WTC11 (cell line): ENCODE measurements around the gene CTSE.

Source experiments
- FOXJ3 ChIP-seq: sonication (generic); formaldehyde crosslinking; IDR thresholded peaks from 2 replicates; pipeline ENCODE4 v1.9.0; 2021; ENCODE audit warnings: missing genetic modification reagents, mild to moderate bottlenecking, borderline replicate concordance
- FOXP1 ChIP-seq: sonication (generic); formaldehyde crosslinking; IDR thresholded peaks from 2 replicates; pipeline ENCODE4 v1.8.0; 2022; ENCODE audit warnings: missing genetic modification reagents, mild to moderate bottlenecking, moderate library complexity, borderline replicate concordance
- NFE2L1 ChIP-seq: sonication (generic); formaldehyde crosslinking; IDR thresholded peaks from 2 replicates; pipeline ENCODE4 v1.8.1; 2023; ENCODE audit warnings: missing genetic modification reagents
- RELA ChIP-seq: sonication (generic); formaldehyde crosslinking; IDR thresholded peaks from 2 replicates; pipeline ENCODE4 v1.8.1; 2022; ENCODE audit warnings: missing genetic modification reagents, mild to moderate bottlenecking, borderline replicate concordance
- SP1 ChIP-seq: sonication (generic); formaldehyde crosslinking; conservative IDR thresholded peaks from 2 replicates; pipeline ENCODE4 v1.8.1; 2022; ENCODE audit warnings: missing genetic modification reagents
- ZNF121 ChIP-seq: sonication (generic); formaldehyde crosslinking; IDR thresholded peaks from 2 replicates; pipeline ENCODE4 v1.8.0; 2023; ENCODE audit warnings: missing genetic modification reagents
- TF ChIP-seq, protein P1 (sequence below): fragments of 200-600 bp; IDR thresholded peaks from 2 replicates; pipeline ENCODE4 v1.8.0; 2022; ENCODE audit warnings: antibody characterized with exemption
- TF ChIP-seq, protein P2 (sequence below): fragments of 250-450 bp; sonication (Bioruptor Pico); IDR thresholded peaks from 2 replicates; pipeline ENCODE4 v1.9.0; 2021; ENCODE audit warnings: mild to moderate bottlenecking, borderline replicate concordance

DNA sequence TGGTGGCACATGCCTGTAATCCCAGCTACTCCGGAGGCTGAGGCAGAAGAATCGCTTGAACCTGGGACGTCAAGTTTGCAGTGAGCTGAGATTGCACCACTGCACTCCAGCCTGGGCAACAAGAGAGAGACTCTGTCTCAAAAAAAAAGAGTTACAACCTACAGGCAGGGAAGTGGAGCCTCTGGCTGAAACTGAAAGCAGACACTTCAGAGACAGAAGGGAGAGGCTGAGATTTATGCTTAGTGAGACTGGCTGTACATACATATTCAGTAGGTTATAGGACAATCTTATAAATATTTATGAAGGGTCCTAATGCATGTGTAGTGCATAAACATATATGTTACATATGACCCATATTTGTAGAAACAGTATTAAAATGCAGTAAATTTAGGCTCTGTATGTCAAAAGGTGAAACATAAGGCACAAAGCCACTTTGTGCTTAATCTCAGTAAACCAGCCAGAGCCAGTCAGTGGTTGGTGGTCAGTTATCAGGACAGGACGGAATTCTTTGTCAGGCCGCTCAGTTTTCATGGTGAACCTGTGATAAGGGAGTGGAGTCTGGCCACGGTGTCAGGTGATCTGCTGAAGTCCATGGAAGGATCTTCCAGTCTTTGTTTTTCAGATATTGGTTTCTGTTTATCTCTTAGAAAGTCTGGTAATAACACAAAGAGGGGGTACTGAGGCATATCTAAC lies 42.9 kb upstream of the CTSE start:
- no peak for TF ChIP-seq FOXP1 (CRISPR knock-in tag)
- TF ChIP-seq, protein P1, sequence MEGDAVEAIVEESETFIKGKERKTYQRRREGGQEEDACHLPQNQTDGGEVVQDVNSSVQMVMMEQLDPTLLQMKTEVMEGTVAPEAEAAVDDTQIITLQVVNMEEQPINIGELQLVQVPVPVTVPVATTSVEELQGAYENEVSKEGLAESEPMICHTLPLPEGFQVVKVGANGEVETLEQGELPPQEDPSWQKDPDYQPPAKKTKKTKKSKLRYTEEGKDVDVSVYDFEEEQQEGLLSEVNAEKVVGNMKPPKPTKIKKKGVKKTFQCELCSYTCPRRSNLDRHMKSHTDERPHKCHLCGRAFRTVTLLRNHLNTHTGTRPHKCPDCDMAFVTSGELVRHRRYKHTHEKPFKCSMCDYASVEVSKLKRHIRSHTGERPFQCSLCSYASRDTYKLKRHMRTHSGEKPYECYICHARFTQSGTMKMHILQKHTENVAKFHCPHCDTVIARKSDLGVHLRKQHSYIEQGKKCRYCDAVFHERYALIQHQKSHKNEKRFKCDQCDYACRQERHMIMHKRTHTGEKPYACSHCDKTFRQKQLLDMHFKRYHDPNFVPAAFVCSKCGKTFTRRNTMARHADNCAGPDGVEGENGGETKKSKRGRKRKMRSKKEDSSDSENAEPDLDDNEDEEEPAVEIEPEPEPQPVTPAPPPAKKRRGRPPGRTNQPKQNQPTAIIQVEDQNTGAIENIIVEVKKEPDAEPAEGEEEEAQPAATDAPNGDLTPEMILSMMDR = no peak
- TF ChIP-seq RELA (CRISPR knock-in tag) = no peak
- TF ChIP-seq NFE2L1 (CRISPR knock-in tag) = no peak
- TF ChIP-seq, protein P2, sequence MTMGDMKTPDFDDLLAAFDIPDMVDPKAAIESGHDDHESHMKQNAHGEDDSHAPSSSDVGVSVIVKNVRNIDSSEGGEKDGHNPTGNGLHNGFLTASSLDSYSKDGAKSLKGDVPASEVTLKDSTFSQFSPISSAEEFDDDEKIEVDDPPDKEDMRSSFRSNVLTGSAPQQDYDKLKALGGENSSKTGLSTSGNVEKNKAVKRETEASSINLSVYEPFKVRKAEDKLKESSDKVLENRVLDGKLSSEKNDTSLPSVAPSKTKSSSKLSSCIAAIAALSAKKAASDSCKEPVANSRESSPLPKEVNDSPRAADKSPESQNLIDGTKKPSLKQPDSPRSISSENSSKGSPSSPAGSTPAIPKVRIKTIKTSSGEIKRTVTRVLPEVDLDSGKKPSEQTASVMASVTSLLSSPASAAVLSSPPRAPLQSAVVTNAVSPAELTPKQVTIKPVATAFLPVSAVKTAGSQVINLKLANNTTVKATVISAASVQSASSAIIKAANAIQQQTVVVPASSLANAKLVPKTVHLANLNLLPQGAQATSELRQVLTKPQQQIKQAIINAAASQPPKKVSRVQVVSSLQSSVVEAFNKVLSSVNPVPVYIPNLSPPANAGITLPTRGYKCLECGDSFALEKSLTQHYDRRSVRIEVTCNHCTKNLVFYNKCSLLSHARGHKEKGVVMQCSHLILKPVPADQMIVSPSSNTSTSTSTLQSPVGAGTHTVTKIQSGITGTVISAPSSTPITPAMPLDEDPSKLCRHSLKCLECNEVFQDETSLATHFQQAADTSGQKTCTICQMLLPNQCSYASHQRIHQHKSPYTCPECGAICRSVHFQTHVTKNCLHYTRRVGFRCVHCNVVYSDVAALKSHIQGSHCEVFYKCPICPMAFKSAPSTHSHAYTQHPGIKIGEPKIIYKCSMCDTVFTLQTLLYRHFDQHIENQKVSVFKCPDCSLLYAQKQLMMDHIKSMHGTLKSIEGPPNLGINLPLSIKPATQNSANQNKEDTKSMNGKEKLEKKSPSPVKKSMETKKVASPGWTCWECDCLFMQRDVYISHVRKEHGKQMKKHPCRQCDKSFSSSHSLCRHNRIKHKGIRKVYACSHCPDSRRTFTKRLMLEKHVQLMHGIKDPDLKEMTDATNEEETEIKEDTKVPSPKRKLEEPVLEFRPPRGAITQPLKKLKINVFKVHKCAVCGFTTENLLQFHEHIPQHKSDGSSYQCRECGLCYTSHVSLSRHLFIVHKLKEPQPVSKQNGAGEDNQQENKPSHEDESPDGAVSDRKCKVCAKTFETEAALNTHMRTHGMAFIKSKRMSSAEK = no peak
- TF ChIP-seq ZNF121 = no peak
- TF ChIP-seq SP1 (CRISPR knock-in tag) = no peak
- TF ChIP-seq FOXJ3 (CRISPR knock-in tag) = no peak
